RKO (cell line): ENCODE data around the gene BMI1.
"Not testable (repeated sequence)": the region's sequence is repeated elsewhere in the genome, so short reads cannot be mapped to it uniquely, and the experiment has no call there.

ENCODE experiments used
- DNase-seq: peaks from one replicate; pipeline ENCODE4 v3.0.0-alpha.2; 2016; ENCODE audit warnings: low spot score

The BMI1 gene

GRCh38 chr10:22339761-22340328, 18.9 kb downstream of the BMI1 start:
- DNase-seq: no peak

DNA sequence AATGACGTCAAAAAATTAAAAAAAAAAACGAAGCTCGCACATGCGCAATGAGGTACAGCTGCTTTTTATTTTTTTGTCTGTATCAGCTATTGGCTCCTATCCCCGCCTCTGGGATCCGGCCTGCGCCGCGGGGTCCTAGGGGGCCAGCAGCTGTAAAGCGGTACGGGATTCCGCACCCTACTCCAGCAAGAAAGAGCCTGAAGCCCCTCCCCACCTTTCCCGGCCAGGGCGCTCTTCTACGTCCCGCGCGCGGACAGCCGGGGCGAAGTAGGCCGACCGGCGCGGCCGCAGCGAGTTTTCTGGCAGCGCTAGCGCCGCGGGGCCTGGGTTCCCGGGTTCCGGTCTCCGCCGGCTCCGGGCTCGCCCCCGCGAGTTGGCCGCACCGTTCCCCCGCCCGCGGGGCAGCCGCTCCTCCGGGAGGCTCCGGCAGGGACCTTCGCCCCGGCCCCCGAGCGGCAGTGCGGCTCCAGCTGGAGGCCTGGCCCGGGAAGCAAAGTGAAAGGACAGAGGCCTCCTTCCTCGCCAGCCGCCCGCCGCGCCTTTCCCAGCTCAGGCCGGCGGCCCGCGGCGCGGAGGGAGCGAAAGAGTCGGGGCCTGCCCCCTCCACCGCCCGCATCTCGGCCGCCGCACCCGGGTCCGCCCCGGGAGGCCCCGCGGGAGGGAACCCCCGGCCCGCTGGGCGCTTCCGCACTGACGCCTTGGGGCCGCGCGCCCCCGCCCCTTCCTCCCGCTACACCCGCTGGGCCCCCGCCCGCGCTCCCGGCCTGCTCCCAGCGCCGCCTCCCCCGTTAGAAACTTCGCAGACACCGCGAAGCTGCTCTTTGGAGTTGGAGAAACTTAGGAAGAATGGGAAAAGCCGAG, 19.7 kb downstream of the BMI1 start:
- peak; percentile 90 for DNase-seq

- DNase-seq: peak; percentile 49
Measured at GRCh38 chr10:22341190-22341925, 20.5 kb downstream of the BMI1 start.

GRCh38 chr10:22341926-22342196, 21.0 kb downstream of the BMI1 start:
- no peak for DNase-seq

- no peak for DNase-seq
Measured at GRCh38 chr10:22342421-22342820, 21.5 kb downstream of the BMI1 start.

DNA sequence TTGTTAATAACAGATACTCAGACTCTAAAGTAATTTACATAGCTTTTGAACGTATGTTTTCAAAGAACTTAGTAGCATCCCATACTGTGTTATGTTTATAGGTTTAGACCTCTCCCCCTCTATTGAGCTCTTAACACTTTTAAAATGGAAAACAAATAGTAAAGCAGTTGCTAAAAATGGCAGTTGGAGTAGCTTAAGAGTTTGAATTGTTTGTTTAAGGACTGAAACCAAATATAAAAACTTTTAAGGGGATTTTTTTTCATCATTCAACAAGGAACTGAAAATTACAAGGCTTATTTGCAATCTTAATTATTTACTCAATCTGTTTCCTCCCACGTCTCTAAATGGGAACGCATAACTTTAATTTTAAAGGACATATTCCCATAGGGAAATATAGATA, 22.8 kb downstream of the BMI1 start:
- no peak for DNase-seq

DNA sequence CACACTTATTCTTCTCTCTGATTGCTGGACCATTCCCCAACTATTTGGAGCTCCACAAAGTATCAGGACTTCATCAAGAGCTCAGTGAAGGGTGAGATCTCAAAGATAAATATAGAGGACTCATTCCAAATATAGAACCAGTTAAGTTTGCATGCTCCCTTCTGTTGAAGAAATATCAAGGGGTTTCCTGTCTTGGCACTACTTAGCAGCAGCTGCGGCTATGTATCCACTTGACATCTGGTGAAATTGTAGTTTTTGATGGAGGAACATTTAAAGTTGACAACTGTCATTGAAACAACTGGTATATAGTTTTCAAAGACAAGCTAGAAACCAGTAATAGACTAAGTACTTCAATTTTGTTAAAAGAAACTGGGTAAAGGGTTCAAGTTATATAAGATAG, 23.4 kb downstream of the BMI1 start:
- DNase-seq: no peak

GRCh38 chr10:22344781-22345300, 23.9 kb downstream of the BMI1 start:
- no peak for DNase-seq

DNA sequence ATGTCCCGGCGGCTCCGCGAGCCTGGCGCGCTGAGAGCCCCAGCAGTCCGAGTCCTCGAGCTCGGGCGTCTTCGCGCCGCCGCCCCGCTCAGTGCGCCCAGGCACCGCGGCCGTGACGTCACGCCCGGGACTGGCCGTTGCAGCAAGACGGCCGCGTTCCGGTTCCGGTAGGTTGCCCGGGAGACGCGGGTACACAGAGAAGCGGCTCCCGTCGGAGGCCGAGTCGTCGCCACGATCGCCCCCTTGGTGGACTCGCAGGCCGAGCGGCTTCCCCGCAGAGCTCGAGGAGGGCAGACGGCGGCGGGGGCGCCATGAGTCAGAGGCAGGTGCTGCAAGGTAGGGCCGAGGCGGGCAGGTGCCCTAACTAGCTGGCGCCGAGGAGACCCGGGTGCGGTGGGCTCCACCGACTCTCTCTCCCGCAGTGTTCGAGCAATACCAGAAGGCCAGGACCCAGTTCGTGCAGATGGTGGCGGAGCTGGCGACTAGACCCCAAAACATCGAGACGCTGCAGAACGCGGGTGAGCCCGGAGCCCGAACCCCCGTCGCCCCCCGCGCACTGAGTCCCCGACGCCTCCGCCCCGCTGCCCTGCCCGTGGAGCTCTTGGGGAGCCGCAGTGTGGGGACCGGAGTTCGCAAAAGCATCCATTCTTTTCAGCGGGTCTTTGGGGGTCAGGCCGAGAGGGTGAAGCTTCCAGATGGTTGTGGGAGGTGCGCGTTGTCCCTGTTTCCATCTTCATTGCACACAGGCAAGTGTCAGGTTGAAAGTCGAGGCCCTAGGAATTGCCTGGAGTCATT, 24.6 kb downstream of the BMI1 start, which contains the start of gene SPAG6:
SPAG6 (plus strand) TSS at position 196 of the 795 bp plus-strand sequence; CDS start at position 312, 116 bp downstream.
- DNase-seq: no peak

GRCh38 chr10:22346096-22346661, 25.3 kb downstream of the BMI1 start:
- DNase-seq: no peak

- DNase-seq: no peak
Measured at GRCh38 chr10:22349755-22350154, 28.9 kb downstream of the BMI1 start.

DNA sequence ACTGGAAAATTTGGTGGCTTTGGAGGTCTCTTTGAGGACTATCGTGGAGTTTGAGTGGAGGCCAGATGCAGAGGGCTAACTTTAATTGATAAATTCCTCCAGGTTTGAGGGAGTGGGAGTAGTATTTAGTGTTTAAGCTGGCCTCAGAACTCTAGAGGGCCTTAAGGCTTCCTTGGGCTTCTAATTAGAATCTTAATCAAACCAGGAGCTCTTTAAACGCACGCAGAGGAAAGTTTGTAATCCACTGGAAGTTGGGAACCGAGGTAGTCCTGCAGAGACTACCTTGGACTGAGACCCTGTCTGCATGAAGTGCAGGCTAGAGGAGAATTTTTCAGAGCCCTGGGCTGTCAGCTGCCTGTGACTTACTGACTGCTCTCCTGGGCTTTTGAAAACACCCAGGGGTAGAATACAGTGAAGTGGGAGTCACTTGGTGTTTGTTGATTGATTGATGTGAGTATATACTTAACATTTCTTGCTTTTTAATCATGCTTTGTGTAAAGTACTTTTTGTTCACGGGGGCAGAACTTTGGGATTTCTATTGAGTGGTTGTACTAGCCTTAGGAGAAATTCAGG, 30.3 kb downstream of the BMI1 start:
- DNase-seq: no peak

GRCh38 chr10:22356324-22356873, 35.5 kb downstream of the BMI1 start:
- no peak for DNase-seq

DNA sequence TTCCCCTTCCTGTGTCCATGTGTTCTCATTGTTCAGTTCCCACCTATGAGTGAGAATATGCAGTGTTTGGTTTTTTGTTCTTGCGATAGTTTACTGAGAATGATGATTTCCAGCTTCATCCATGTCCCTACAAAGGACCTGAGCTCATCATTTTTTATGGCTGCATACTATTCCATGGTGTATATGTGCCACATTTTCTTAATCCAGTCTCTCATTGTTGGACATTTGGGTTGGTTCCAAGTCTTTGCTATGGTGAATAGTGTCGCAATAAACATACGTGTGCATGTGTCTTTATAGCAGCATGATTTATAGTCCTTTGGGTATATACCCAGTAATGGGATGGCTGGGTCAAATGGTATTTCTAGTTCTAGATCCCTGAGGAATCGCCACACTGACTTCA, 36.9 kb downstream of the BMI1 start:
- DNase-seq: not testable (repeated sequence)

GRCh38 chr10:22363305-22363704, 42.4 kb downstream of the BMI1 start:
- DNase-seq: no peak

DNA sequence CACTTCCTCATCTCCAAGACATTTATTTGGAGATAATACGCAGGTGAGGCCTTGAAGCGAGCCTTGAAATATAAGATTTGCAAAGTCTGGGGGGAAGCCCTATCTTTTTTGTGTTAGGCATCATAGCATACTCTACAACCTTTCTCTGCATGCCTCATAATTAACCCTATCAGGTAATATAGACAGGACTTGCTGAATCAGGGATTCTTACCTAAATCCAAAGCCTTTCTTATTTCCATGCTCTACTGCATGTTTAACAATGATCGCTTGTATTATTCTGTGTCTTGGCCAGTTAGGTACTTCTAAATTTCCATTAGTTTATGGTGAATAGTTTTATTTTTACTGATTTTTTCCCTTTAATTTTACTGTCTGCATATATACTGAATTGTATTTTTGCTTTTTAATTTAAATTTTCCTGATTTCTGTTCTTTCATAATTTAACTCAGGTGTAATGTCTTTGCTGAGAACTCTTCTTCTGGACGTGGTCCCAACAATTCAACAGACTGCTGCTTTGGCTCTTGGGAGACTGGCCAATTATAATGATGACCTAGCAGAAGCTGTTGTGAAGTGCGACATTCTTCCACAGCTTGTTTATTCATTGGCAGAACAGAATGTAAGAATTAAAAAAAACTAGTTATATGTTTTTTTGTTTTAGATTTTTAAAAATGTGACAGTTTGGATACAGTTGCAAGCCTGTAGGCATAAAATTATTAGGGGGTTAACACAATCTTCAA, 43.7 kb downstream of the BMI1 start:
- DNase-seq: no peak

DNA sequence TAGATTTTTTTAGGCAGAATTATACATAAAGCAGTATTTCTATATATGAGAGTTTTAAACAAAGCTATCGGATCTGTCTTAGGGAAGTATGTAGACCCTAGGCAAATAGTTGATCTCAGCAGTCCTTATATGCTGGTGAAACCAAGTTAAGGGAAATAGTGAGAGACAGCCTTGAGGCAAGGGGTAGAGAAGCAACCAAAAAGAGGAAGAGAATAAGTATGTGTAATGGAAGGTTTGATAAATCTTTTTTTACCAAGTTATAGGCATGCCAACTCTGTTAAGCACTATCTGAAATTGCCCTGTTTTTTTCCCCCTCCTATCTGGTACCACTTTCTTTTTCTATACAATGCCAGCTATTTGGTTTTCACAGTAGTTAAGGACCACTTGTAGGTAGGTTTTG, 44.3 kb downstream of the BMI1 start:
- no peak for DNase-seq

DNA sequence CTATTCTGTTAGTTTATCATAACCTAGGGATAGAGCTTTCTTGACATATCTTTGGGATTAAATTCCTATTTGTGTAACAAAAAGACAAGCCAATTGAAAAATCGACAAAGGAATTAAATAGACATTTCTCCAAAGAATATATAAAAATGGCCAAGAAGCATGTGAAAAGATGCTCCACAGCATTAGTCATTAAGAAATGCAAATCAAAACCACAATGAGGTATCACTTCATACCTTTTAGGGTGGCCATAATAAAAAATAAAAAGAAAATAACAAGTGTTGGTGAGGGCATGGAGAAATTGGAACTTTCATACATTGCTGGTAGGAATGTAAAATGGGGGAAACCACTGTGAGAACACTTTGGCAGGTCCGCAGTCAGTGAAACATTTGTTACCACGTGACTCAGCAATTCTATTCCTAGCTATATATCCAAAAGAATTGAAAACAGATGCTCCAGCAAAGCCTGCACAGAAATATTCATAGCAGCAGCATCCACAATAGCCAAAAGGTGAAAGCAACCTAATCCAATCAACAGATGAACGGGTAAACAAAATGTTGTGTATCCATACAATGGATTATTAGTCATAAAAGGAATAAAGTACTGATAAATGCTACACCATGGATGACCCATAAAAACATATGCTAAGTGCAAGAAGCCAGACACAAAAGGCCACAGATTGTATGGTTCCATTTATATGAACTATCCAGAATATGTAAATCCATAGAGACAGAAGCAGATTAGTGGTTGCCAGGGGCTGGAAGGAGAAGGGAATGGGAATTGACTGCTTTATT, 44.9 kb downstream of the BMI1 start:
- DNase-seq: no peak

- DNase-seq: no peak
Measured at GRCh38 chr10:22366435-22366703, 45.5 kb downstream of the BMI1 start.

GRCh38 chr10:22366771-22367170, 45.9 kb downstream of the BMI1 start:
- no peak for DNase-seq
